Activated CD4-positive, alpha-beta T cell treated with anti-CD3 and anti-CD28 coated beads for 48 hours (primary cell): ENCODE measurements around the gene GLUD1.
"Not testable (repeated sequence)": the region's sequence is repeated elsewhere in the genome, so short reads cannot be mapped to it uniquely, and the experiment has no call there.

Source experiments
- DNase-seq: peaks from one replicate; pipeline ENCODE4 v3.0.0-alpha.2; 2020

GLUD1 gene

DNA sequence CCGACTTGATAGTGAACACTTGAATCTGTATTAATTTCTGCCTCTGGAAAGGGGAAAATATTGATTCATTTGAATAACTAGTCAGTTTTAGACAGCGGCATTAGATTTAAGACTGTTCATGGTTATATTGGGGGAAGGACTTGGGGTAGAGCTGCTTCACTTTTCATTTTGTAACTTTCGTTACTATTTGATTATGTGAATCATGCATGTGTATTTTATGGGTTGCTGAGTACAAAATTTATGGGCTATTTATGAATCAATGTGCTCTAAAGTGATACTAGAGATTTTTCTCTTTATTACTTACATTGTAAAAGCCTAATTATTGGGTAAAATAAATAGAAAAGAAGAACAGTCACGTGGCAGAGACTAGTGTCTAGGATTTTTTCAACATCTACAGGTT lies 4.9 kb downstream of the GLUD1 start:
- no peak for DNase-seq

DNA sequence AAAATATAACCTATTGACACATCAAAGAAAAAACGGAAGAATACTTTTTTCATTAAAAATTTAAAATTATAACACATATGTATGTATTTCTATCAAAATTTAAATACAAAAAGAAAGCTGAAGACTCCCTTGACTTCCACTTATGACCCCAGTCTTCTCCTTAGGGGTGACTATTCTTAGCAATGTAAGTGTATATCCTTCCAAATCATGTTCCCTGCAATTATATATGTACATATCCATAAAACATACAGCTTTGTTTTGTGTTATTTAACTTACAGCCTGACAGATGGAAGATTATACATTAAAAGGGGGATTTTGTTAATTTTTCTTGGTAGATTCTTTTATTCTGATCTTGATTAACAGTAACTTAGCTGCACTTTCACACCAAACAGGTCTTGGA lies 9.1 kb downstream of the GLUD1 start:
- no peak for DNase-seq

DNA sequence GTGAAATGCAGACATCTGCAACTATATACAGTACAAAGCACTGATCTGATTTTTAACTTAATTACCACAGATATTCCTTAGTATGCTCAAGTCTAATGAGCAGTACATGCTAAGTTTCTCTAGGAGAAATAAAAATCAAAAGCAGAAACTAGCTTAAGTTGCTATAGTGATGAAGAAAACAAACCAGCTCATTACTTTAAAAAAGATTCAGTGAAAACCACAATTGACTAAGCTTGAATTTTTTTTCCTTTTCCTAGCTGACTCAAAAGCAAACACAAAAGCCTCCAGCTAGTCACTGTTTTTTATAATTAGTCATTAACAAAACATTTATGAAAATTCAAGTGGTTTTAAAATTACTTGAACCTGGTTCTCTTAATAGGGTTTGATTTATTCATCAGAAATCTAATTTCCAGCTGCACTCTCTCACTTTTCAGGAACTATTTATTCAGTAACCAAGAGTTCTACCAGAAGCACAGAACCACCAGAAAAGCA lies 10.3 kb downstream of the GLUD1 start:
- not testable (repeated sequence) for DNase-seq

DNA sequence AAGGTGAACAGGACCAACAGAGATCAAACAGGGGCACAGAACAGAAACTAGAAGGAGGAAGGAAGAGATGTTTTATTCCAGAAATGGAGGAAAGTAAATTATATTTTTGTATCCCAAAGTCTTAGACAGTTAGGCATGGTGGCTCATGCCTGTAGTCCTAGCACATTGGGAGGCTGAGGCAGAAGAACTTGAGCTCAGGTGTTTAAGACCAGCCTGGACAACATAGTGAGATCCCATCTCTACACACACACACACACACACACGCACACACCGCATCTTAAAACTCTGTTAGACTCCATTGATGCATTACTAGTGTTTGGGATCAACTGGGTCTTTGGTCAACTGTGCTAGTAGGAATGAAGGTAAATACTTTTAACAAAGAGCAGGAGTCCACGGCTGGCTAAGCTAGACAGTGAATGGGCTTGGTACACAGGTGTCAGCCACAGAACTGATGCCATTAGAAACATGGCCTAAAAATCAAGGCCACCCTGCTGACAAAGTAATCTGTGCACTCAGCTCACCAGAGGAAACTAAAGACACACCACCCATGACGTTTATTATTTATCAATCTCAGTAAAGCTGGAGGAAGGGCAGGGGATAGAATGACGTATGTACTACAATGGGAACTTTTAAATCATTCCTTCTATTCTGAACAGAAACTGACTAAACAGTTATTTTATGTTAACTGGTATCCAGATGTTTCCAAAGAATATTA lies 10.9 kb downstream of the GLUD1 start:
- DNase-seq: peak; percentile 21

DNA sequence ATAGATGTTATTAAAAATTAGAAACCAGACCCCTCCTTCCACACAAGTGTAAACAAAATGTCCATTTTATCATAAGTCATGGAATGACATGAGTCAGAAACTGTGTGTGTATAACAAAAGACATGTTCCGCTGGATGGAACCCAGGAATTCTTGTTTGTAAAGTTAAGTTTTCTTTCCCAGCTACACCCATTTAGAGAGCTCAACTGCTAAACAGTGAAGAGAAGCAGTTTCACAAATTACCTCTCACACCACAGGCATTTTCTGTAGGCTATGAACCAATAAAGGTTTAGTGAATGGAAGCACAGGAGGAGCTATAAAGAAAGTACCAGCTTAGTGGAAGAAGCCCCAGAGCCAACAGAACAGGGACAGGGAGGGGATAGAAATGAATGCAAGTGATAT lies 12.4 kb downstream of the GLUD1 start:
- DNase-seq: not testable (repeated sequence)

DNA sequence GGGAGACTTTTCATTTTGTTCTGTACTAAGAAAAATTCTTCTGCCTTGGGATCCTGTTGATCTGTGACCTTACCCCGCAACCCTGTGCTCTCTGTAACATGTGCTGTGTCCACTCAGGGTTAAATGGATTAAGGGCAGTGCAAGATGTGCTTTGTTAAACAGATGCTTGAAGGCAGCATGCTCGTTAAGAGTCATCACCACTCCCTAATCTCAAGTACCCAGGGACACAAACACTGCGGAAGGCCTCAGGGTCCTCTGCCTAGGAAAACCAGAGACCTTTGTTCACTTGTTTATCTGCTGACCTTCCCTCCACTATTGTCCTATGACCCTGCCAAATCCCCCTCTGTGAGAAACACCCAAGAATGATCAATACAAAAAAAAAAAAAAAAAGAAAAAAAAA lies 13.1 kb downstream of the GLUD1 start:
- DNase-seq: not testable (repeated sequence)

DNA sequence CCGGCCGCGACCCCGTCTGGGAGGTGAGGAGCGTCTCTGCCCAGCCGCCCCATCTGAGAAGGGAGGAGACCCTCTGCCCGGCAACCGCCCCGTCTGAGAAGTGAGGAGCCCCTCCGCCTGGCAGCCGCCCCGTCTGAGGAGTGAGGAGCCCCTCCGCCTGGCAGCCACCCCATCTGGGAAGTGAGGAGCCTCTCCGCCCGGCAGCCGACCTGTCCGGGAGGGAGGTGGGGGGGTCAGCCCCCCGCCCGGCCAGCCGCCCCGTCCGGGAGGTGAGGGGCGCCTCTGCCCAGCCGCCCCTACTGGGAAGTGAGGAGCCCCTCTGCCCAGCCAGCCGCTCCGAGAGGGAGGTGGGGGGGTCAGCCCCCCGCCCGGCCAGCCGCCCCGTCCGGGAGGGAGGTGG lies 14.0 kb downstream of the GLUD1 start:
- DNase-seq: not testable (repeated sequence)

DNA sequence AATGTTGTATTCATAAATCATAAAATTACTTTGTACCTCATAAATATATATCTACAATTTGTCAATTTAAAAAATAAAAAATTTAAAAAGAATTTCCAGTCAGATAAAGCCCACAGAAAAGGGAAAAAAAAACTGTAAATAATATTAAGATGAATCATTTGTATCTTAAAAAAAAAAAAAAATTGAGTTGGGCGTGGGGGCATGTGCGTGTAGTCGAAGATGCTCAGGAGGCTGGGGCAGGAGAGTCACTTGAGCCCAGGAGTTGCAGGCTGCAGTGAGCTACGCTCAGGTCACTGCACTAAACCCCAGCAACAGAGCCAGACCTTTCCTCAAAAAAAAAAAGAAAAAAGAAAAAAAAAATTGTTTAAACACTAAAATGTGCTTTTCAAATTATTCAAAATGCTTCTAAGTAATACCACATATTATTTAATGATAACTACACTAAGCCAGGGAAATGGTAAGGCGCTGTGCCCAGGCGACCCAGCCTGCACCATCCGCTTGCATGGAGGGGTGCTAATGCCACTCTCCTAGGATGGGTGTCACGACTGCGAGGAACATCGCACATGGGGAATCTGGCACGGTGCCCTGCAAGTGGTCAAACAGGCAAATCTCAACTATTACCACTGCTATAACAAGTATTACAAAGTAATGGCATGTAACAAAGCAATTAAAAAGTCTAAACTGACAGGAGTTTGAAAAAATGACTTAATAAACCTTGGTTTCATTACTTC lies 15.4 kb downstream of the GLUD1 start:
- DNase-seq: no peak

DNA sequence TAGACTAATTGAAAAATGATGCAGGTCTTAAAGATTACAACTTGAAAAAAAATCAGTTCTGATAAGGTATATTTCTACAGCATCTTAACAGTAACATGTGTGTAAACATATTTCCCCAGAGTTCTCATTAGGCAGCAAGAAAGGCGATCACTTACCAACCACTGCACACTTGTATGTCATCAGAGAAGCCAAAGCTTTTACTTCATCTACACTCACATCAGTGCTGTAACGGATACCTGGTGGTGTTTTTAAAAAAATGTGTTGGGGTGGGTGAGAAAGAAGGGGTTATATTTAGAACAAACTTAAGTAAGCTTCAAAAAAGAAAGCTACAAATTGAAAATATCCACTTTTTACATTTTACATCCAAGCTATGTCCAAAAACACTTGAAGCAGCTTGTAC lies 18.2 kb downstream of the GLUD1 start:
- not testable (repeated sequence) for DNase-seq

DNA sequence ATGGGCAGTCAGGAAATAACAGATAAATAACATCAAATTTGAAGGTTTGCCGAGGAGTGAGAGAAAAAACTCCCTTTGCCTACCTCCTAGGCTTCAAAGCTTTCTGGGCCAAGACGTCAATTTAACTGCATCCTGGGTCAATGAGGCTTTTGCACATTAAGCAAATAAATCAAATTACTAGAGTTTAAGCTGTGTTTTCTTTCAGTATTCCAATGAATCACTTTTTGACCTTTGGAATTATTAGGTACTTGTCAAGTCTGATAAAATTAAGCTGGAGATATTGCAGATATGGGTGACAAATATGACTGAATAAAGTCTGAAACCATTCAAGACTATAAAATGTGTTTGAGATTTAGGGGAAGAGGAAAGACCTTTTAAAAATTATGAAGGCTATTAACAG lies 22.2 kb downstream of the GLUD1 start:
- DNase-seq: no peak

DNA sequence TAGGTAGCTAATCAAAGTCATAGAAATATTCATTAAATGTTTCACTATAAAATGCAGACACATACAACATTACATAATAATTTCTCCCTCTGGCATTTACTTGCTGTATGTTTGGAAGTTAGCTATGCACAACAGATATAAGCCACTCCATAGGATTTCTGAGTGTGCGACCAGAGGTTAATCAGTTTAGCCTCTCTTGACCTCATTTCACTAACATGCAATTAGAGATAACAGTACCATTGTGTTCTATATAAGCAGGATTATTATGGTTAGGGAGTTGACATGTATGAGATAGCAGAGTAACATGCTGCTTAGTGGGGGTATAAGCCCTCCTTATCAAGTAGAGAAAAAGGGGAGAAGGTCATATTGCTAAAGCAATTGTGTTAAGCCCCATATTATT lies 26.4 kb downstream of the GLUD1 start:
- no peak for DNase-seq

DNA sequence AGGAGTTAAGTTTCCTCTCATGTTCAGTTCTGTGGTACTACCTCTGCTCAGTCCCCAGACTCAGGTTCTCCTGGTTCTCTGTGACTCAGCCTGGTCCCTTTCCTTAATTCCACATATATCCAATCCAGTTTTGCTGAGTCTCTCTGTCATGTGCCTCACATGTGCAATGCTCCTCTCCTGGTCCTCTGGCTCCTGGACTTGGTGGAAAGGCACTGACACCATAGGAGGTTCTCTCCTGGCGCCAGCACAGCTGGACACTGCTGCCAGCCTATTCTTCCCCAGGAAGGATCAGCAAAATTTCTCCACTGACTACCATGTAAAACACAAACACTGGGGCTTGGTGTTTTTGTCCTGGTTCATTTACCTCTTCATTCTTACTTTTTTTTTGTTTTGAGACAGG lies 27.8 kb downstream of the GLUD1 start:
- no peak for DNase-seq

DNA sequence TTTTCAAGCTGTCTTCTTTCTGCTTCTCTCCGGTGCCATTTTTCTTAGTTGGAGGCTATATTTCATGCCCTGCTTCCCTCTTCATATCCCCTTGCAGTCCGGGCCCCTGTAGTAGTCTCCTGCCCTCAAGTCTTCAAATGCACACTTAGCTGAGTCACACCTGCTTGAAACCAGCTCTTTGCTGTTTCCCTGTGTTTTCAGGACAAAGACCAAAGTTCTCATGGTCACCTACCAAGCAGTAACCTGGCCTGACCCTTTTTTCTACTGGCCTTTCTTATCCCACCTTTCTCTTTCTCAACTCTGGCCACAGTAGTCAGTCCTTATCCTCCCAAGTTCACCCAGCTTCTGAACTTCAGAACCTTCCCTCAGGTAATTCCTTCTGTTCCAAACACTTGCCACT lies 28.5 kb downstream of the GLUD1 start:
- no peak for DNase-seq

DNA sequence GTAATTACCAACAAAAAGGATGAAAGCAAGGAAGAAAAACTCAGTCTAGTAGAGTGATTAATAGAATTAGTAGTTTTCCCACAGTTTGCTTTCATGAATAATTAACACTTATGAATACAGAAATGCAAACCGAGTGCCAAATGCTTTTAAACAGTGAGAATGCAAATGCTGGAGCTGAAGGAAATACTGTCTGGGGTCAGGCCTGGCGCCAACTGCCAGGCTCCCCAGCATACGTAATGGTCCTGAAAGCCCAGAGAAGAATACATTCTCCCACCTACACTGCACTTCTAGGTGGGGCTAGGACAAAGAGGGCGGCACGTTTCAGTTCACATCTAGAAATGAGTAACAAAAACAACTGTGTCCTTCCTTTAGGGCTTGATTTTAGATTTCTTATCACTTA lies 30.0 kb downstream of the GLUD1 start:
- no peak for DNase-seq

DNA sequence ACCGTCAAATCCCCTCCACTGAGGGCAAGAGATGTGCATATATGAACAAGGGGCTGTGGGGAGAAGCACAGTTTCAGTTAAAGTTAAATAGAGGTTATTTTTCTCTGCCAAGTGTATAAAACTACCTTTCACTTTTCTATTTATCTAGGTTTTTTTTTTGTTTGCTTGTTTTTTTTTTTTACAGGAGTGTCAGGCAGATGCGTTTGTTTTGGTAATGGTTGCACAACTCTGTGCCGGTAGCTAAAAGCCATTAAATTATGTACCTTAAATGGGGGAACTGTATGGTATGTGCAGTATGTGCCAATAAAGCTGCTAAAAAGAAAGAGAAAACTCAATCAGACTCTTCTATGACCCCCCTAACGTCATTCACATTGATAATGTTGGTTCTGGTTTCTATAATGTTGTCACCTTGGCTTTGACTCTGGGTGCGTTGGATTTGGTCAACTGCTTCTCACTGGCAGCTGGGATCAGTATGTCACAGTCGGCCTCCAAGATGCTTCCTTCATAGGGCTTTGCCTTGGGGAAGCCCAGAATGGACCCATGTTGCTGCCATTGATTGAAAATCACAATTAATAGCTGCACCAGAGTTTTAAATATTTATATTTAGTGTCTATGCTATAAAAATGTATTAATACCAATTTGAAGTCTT lies 34.2 kb downstream of the GLUD1 start:
- DNase-seq: no peak

DNA sequence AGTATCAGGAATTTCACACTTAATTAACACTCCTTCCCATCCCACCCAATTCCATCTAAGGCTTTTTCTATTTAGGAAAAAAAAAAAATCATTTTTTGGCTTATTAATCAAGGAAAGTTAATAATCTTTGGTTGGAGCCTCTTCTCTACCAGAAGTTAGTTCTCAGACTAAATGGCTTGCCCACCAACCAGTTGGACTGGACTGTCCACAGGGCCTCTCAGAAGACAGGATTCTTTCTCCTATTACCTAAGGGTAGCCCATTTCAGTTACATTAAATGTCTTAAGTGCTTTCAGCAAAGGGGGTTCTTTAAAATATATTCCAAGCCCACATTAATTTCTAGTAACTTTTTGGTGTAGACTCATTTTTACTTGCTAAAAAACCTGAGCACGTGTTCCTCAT lies 35.2 kb downstream of the GLUD1 start:
- no peak for DNase-seq

DNA sequence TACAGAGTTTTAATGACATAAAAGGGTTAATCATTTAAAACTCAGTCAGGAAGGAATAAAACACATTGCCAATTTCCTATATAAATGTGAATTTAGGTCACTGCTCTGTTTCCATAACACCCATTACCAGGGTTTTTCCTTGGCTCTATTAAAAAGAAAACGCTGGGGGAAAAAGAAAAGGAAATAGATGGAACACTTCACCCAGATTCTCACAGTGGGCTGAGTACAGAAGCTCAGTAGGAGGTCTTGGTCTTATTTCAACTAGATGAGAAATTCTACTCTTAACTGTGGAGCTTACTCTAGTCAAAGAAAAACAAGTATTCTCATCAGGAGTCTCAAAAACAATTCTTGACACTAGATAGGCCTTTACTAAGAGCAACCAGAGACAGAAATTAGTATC lies 36.5 kb downstream of the GLUD1 start:
- no peak for DNase-seq

DNA sequence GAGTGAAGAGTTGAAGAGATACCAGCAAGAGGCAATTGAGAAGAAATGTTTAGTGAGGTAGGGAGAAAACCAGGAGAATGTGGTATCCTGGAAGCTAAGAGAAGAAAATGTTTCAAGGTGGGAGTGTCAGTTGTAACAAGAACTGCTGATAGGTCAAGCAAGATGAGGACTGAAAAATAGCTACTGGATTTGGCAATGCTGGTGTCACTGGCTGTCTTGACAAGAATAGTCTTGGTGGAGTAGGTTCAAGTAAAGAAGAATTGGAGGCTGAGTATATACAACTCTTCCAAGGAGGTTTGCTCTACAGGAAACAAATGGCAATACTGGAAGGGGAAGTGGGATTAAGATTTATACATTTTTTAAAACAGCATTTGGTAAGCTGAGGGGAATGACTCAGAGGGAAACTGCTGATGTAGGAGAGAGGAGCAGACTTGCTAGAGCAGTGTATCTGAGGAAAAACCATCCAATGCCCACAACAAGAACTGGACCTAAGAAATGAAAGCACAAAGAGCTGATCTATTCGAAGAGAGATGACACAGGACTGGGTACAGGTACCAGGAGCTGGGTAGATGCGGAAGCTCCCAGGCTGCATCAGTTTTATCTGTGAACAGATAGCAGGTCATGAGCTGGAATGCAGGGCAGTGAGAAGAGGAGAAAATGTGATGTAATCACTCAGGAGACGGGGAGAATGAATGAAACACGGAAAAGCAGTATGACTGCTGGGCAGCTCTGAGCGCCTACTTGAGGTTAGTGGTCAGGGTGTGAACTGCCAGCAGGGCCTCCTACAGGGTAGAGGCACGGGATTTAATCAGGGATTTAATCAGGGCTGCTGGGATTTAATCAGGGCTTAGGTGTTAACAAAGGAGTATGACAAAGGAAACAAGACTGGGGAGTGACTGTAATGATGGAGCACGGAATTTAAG lies 40.0 kb downstream of the GLUD1 start:
- peak; percentile 21 for DNase-seq

DNA sequence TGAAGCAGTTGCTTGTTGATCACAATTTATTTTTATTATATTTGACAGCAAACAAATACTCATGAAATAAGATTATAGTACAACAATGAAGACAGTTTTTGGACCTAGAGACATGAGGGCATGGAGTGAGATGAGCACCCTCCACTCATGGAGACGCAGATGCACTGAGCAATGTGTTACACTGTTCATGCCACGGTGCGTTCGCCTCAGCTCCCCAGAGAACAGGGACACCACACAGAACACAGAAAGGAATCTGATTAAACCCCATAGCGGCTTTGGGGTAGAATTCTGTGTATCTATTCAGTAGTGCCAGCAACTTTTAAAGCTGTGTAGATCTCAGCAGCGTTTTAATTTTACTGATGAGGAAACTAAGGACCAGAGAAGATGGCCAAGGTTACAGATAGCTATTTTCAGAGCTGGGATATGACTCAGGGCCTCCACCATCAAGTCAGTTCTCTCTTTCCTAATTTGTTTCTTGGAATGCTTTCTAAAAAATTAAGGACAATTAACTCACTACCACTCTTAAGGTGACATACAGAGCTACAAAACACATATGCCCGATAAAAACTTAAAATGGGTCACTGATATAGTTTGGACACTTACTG lies 41.0 kb downstream of the GLUD1 start:
- DNase-seq: no peak

DNA sequence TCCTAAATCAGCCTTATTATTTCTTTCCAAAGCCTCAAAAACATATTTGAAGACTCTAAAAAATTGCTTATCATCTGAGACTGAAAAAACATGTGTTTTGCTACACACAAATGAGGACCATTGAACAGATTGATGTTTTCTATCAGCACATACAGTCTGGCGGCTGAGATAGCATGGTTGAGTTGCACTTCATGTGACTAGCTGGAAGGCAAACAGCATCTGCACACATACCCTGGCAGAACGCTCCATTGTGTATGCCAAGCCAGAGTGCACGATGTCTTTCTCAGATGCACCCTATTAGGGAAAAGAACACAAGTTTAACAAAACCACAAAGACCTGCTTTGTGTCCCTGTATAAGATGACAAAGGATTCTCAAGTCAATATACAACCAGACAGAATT lies 41.5 kb downstream of the GLUD1 start:
- no peak for DNase-seq

DNA sequence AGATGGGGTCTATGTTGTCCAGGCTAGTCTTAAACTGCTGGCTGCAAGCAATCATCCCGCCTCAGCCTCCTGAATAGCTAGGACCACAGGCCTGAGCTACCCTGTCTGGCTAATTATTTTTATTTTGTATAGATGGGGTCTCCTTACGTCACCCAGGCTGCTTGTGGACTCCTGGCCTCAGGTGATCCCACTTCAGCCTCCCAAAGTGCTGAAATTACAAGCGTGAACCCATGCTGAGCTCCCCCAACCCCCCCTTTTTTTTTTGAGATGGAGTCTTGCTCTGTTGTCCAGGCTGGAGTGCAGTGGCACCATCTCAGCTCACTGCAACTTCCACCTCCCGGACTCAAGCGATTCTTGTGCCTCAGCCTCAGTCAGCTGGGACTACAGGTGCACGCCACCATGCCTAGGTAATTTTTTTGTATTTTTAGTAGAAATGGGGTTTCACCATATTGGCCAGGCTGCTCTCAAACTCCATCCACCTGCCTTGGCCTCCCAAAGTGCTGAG lies 49.2 kb downstream of the GLUD1 start:
- DNase-seq: no peak

DNA sequence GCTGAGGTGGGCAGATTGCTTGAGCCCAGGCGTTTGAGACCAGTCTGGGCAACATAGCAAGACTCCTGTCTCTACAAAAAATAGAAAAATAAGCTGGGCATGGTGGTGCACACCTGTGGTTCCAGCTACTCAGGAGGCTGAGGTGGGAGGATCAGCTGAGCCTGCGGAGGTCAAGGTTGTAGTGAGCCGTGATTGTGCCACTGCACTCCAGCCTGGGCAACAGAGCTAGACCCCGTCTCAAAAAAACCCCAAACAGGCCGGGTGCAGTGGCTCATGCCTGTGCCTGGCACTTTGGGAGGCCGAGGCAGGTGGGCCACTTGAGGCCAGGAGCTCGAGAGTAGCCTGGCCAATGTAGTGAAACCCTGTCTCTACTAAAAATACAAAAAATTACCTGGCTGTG lies 51.1 kb downstream of the GLUD1 start:
- DNase-seq: not testable (repeated sequence)
